ENCODE measurements around the gene GALNT10. TPM values are rescaled to one million over a fixed set of nuclear protein-coding genes. Genes with fewer than 3 reads are reported as not detected.

Gene GALNT10
- total RNA-seq, 4 donors from 2014 or later: 5.7 to 25.2 (median 9.7) TPM

DNA sequence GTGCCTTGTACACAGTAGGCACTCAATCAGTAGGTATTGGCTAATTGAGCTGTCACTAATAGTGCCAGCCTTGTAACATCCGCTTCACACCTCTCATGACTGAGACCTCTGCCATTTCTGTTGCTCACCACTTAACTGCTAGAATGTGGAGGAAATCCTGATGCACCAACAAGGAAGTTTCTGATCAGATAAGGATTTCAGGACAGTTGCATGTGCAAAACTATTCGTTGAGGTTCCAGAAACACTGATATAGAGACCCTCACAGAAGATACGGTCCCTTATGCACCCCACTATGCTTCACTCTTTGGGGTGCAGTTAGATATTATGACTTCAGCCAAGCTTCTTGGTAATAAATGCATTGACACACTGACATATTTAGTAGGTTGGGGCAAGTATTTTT, 266.0 kb downstream of the GALNT10 start:
- no peak for DNase-seq (ENCODE audit: low spot score in 2 of 2)
- 82 to 88% methylated on average over 3 of the region's 3 CpGs for WGBS, 2 donors
- TF ChIP-seq CTCF (IDR thresholded peaks at IDR 0.05) (no peak), POLR2A (IDR thresholded peaks at IDR 0.05) (no peak)
- no peak overlapping the region for H3K4me3 ChIP-seq (ENCODE audit: low read depth, poor library complexity, severe bottlenecking)
- intact Hi-C loops (cut with DNase I; ENCODE audit: low total_unique reads): no loop called here

DNA sequence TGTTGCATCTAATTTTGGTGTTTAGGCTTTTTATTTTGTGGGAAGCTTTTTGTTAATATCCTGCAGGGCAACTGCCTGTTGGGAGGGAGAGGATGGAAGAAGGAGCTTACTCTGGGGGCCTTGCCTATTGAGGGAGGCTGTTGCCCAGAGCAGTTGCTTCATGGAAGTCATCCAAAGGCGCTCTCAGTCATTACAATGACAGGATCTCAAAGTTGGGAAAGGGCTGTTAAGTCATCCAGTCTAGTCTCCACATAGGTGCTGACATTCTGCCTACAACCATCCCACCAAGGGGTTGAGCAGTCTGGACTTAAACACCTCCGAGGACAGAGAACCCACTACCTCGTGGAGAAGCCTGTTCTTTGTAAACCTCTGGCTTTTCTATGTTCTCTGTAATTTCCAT, 268.5 kb downstream of the GALNT10 start:
- TF ChIP-seq CTCF (IDR thresholded peaks at IDR 0.05) (no peak), POLR2A (IDR thresholded peaks at IDR 0.05) (no peak)
- 75 to 77% methylated on average over 3 of the region's 3 CpGs for WGBS, 2 donors
- intact Hi-C loops (cut with DNase I; ENCODE audit: low total_unique reads): no loop called here
- no peak overlapping the region for H3K4me3 ChIP-seq (ENCODE audit: low read depth, poor library complexity, severe bottlenecking)
- DNase-seq (ENCODE audit: low spot score in 2 of 2): no peak

- no peak overlapping the region for H3K4me3 ChIP-seq (ENCODE audit: low read depth, poor library complexity, severe bottlenecking)
- no peak for DNase-seq (ENCODE audit: low spot score in 2 of 2)
- WGBS, 2 donors: 93 to 97% methylated on average over 4 of the region's 4 CpGs
- intact Hi-C loops (cut with DNase I; ENCODE audit: low total_unique reads): no loop called here
- TF ChIP-seq POLR2A (IDR thresholded peaks at IDR 0.05) (no peak), CTCF (IDR thresholded peaks at IDR 0.05) (no peak)
Observed at GRCh38 chr5:154460172-154460571, 269.6 kb downstream of the GALNT10 start.

GRCh38 chr5:154461531-154461930, 271.0 kb downstream of the GALNT10 start:
- 67 to 71% methylated on average over 6 of the region's 6 CpGs for WGBS, 2 donors
- intact Hi-C loops (cut with DNase I; ENCODE audit: low total_unique reads): no loop called here
- H3K4me3 ChIP-seq (ENCODE audit: low read depth, poor library complexity, severe bottlenecking): no peak overlapping the region
- TF ChIP-seq CTCF (IDR thresholded peaks at IDR 0.05) (no peak), POLR2A (IDR thresholded peaks at IDR 0.05) (no peak)
- peak in 1 of 2 donors; percentile 60 for DNase-seq (ENCODE audit: low spot score in 2 of 2)

DNA sequence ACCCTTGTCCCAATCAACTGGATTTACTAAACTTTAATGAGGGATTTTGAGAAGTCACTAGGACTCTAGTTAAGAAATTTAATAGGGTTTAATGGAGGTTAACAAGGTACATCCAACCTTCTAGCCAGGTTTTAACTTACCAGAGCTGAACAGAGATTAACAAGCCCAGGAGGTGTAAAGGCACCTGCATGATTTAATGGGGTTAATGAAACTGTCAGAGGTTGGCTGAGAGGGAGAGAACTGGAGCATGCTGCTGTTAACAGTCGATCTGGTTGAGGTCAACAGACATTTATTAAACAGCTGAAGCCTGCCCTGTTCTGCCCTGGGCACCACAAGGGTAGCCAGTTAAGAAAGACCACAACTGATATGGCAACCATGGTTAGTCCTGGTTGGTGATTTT, 273.9 kb downstream of the GALNT10 start:
- no peak for DNase-seq (ENCODE audit: low spot score in 2 of 2)
- WGBS, 2 donors: 39 to 52% methylated on average over 1 of the region's 1 CpG
- intact Hi-C loops (cut with DNase I; ENCODE audit: low total_unique reads): no loop called here
- no peak overlapping the region for H3K4me3 ChIP-seq (ENCODE audit: low read depth, poor library complexity, severe bottlenecking)
- TF ChIP-seq POLR2A (IDR thresholded peaks at IDR 0.05): no peak
- no peak for TF ChIP-seq CTCF (IDR thresholded peaks at IDR 0.05)

- WGBS, 2 donors: 67 to 68% methylated on average over 6 of the region's 6 CpGs
- TF ChIP-seq CTCF (IDR thresholded peaks at IDR 0.05) (no peak), POLR2A (IDR thresholded peaks at IDR 0.05) (no peak)
- H3K4me3 ChIP-seq (ENCODE audit: low read depth, poor library complexity, severe bottlenecking): no peak overlapping the region
- intact Hi-C loops (cut with DNase I; ENCODE audit: low total_unique reads): loop anchor here (5.0 kb wide), 1 partner anchor 147 kb away; no protein-coding TSS in a partner anchor
- DNase-seq (ENCODE audit: low spot score in 2 of 2): no peak
Observed at GRCh38 chr5:154465169-154465568, 274.6 kb downstream of the GALNT10 start.

Data from lower leg skin (tissue), 4 donors.